ENCODE data around the gene TAP1.

The TAP1 gene, protein sequence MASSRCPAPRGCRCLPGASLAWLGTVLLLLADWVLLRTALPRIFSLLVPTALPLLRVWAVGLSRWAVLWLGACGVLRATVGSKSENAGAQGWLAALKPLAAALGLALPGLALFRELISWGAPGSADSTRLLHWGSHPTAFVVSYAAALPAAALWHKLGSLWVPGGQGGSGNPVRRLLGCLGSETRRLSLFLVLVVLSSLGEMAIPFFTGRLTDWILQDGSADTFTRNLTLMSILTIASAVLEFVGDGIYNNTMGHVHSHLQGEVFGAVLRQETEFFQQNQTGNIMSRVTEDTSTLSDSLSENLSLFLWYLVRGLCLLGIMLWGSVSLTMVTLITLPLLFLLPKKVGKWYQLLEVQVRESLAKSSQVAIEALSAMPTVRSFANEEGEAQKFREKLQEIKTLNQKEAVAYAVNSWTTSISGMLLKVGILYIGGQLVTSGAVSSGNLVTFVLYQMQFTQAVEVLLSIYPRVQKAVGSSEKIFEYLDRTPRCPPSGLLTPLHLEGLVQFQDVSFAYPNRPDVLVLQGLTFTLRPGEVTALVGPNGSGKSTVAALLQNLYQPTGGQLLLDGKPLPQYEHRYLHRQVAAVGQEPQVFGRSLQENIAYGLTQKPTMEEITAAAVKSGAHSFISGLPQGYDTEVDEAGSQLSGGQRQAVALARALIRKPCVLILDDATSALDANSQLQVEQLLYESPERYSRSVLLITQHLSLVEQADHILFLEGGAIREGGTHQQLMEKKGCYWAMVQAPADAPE

DNA sequence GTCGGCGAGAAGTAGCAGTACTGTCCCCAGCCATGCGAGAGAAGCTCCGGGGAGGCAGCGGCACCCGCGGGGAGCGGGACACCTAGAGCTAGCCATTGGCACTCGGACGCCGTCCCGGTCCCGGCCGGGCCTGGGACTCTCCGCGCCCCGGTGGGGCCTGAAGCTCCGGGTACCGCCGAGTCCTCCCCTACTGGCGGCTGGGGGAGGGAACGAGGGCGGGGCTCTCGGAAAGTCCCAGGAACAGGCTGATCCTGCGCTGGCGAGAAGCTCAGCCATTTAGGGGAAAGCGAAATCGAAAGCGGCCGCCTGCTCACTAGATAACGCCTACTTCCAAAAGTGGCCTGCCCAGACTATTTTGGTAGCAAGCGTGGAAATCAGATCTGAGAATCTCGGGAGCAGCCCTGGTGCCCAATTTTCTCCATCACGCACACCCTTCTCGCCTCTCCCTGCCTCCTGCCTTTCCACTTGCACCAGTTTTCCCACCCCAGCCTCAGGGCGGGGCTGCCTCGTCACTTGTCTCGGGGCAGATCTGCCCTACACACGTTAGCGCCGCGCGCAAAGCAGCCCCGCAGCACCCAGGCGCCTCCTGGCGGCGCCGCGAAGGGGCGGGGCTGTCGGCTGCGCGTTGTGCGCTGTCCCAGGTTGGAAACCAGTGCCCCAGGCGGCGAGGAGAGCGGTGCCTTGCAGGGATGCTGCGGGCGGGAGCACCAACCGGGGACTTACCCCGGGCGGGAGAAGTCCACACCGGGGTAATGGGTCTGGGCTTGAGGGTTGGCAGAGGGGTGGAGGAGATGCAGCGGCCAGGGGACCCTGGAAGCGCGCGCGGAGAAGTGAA, at the start of gene TAP1, which contains the start of gene PSMB9:
Gene TAP1 (minus strand): TSS at position 164 of the 835 bp plus-strand sequence. CDS start 68 bp downstream, at position 96.
Gene PSMB9 (plus strand): TSS at position 652 of the 835 bp plus-strand sequence. CDS start 38 bp downstream, at position 690.
- peaks cover 11% of the 10 kb centered on the region for H3K4me1 ChIP-seq (ENCODE audit: control insufficient read depth, insufficient read depth, low read length)
- H3K9me3 ChIP-seq (ENCODE audit: control insufficient read depth, insufficient read depth, low read depth, low read length) = no peaks in the 10 kb centered on the region
- H3K27me3 ChIP-seq (ENCODE audit: control insufficient read depth, insufficient read depth, low read length) = peaks cover 89% of the 10 kb centered on the region
- peak within 1 kb of the TSS; percentile 39 for H3K9ac ChIP-seq (ENCODE audit: low read length)
- no peaks in the 10 kb centered on the region; the same call in 1 of the 2 replicates for H3K36me3 ChIP-seq (ENCODE audit: control insufficient read depth, insufficient read depth, low read length)
- H3K27ac ChIP-seq (ENCODE audit: low read depth, low read length) = no peak within 1 kb of the TSS
- peak within 1 kb of the TSS; percentile 90 for H3K4me3 ChIP-seq (ENCODE audit: low read depth, low read length)

DNA sequence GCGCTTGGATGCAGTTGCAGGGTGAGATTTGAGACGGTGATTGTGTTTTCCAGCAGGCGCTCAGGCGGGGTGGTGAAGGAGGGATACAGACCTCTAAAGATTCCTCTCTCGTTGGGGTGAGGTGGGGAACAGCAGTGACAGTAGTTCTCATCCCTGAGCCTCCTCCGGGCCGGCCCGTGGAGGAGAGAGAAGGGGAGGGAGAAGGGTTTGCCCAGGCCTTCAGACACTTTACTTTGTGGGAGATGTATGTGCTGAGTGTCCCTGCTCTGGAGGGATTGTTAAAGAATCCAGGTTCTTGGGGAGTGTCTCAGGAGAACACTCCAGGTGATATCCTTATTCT, 41.5 kb upstream of the TAP1 start:
- peak overlapping the region; percentile 69 for H3K9ac ChIP-seq (ENCODE audit: low read length)
- no peaks in the 10 kb centered on the region for H3K27me3 ChIP-seq (ENCODE audit: control insufficient read depth, insufficient read depth, low read length)
- no peaks in the 10 kb centered on the region for H3K9me3 ChIP-seq (ENCODE audit: control insufficient read depth, insufficient read depth, low read depth, low read length)
- peaks cover 9% of the 10 kb centered on the region; the same call in 1 of the 2 replicates for H3K4me1 ChIP-seq (ENCODE audit: control insufficient read depth, insufficient read depth, low read length)
- H3K36me3 ChIP-seq (ENCODE audit: control insufficient read depth, insufficient read depth, low read length) = no peaks in the 10 kb centered on the region
- H3K27ac ChIP-seq (ENCODE audit: low read depth, low read length) = no peak overlapping the region
- H3K4me3 ChIP-seq (ENCODE audit: low read depth, low read length) = peak overlapping the region; percentile 96

DNA sequence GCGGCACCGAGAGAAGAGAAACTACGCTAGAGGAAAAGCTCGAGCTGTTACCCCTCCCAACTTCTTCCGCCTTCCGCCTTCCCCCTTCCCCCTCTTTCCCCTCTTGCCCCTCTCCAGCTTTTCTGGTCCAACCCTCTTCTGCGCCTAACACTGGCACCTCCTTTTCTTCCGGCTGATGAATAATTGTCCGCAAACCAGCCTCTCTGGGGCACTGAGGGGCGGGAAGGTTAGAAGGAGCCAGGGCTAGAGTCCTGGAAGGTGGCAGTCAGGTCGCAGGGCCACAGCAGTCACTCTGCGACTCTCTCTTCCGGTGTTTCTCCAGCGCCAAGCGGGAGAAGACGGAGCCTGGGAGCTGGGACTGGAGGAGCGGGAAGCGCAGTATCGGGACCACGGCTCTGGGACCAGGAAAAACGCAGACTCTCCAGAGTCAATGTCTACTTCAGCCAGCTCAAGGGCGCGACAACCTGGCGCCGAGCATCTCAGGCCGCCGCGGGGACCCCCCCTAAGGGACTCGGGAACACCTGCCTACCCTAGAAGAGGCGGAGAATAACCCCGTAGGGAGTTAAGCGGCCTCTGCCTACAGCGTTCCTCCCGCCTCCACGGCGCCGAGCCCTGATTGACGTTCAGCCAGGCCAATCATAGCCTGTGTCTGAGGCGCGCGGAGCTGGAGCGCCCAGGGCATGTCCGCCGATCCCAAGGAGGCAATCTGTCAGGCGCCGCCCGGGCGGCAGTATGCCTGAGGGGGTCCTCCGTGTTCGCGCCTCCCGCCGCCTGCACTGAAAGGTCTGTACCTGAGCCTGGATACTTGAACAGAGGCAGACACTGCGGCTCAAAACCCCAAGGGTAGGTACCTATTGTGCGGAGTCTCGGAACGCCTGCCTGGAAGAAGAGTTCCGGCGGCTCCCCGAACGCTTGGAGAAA, 40.8 kb upstream of the TAP1 start:
- peak overlapping the region; percentile 96 for H3K4me3 ChIP-seq (ENCODE audit: low read depth, low read length)
- H3K36me3 ChIP-seq (ENCODE audit: control insufficient read depth, insufficient read depth, low read length) = no peaks in the 10 kb centered on the region

DNA sequence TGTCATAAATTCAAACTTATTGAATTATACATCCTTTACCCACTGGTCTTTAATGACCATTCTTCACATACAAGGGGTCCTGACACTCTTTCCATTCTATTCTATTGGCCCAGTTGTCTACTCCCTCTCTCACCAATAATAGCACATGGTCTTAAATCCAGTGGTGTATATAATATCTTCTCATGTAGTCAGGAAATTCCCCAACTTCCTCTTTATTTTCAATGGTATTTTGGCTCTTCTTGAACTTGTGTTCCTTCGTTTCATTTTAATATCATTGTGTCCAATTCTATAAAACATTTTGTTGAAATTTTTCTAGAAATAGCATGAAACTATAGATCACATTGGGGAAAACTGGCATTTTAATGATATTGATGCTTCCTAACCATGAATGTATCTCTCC, 37.3 kb upstream of the TAP1 start:
- no peak overlapping the region for H3K9ac ChIP-seq (ENCODE audit: low read length)

More for the DNA sequence above, 40.8 kb upstream of the TAP1 start:
- peaks cover 9% of the 10 kb centered on the region; the same call in 1 of the 2 replicates for H3K4me1 ChIP-seq (ENCODE audit: control insufficient read depth, insufficient read depth, low read length)
- H3K9ac ChIP-seq (ENCODE audit: low read length) = peak overlapping the region; percentile 69
- no peaks in the 10 kb centered on the region for H3K27me3 ChIP-seq (ENCODE audit: control insufficient read depth, insufficient read depth, low read length)
- H3K27ac ChIP-seq (ENCODE audit: low read depth, low read length) = no peak overlapping the region
- no peaks in the 10 kb centered on the region for H3K9me3 ChIP-seq (ENCODE audit: control insufficient read depth, insufficient read depth, low read depth, low read length)

DNA sequence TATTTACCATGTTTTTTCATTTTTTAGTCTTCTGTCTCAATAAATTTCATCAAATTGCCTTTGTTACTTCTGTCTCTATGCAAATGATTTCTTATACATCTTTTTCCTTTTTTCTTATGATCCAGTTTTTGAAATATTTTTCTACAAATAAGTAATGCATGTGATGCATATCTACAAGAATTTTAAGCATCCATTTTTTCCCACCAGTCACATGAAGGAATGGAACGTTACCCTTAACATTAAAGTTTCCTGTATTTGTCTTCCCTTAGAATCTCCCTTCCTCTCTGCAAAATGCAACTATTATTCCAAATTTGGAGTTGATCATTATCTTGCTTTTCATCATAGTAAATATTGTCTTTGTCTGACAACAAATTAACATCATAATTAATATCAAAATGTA, 36.0 kb upstream of the TAP1 start:
- Histone ChIP-seq H3K9ac (ENCODE audit: low read length) (no peak overlapping the region), H3K27ac (ENCODE audit: low read depth, low read length) (no peak overlapping the region), H3K9me3 (ENCODE audit: control insufficient read depth, insufficient read depth, low read depth, low read length) (no peaks in the 10 kb centered on the region), H3K4me1 (ENCODE audit: control insufficient read depth, insufficient read depth, low read length) (0 out of 2 replicates have a peak, but pooled peaks cover 3% of the 10 kb centered on the region), H3K36me3 (ENCODE audit: control insufficient read depth, insufficient read depth, low read length) (no peaks in the 10 kb centered on the region), H3K4me3 (ENCODE audit: low read depth, low read length) (no peak overlapping the region), H3K27me3 (ENCODE audit: control insufficient read depth, insufficient read depth, low read length) (no peaks in the 10 kb centered on the region)

More for the DNA sequence above, 37.3 kb upstream of the TAP1 start:
- Histone ChIP-seq H3K36me3 (ENCODE audit: control insufficient read depth, insufficient read depth, low read length) (no peaks in the 10 kb centered on the region), H3K27me3 (ENCODE audit: control insufficient read depth, insufficient read depth, low read length) (no peaks in the 10 kb centered on the region), H3K27ac (ENCODE audit: low read depth, low read length) (no peak overlapping the region), H3K4me3 (ENCODE audit: low read depth, low read length) (no peak overlapping the region), H3K4me1 (ENCODE audit: control insufficient read depth, insufficient read depth, low read length) (peaks cover 9% of the 10 kb centered on the region; the same call in 1 of the 2 replicates), H3K9me3 (ENCODE audit: control insufficient read depth, insufficient read depth, low read depth, low read length) (no peaks in the 10 kb centered on the region)

DNA sequence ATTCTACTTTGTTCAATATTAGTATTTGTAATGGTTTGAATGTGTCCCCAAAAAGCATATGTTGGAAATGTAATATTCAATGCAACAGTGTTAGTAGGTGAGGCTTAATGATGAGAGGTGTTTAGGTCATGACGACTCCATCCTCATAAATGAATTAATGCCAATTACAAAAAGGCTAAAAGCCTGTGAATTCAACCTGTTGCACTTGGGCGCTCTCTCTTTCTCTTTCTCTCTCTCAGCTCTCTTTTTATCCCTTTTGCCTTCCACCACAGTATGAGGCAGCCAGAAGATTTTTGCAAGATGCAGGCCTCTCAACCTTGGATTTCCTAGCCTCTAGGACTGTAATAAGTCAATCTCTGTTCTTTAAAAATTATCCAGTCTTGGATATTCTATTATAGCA, 35.1 kb upstream of the TAP1 start:
- Histone ChIP-seq H3K4me3 (ENCODE audit: low read depth, low read length) (no peak overlapping the region), H3K9me3 (ENCODE audit: control insufficient read depth, insufficient read depth, low read depth, low read length) (no peaks in the 10 kb centered on the region), H3K27ac (ENCODE audit: low read depth, low read length) (no peak overlapping the region), H3K36me3 (ENCODE audit: control insufficient read depth, insufficient read depth, low read length) (no peaks in the 10 kb centered on the region), H3K27me3 (ENCODE audit: control insufficient read depth, insufficient read depth, low read length) (no peaks in the 10 kb centered on the region), H3K4me1 (ENCODE audit: control insufficient read depth, insufficient read depth, low read length) (0 out of 2 replicates have a peak, but pooled peaks cover under 1% of the 10 kb centered on the region), H3K9ac (ENCODE audit: low read length) (no peak overlapping the region)

DNA sequence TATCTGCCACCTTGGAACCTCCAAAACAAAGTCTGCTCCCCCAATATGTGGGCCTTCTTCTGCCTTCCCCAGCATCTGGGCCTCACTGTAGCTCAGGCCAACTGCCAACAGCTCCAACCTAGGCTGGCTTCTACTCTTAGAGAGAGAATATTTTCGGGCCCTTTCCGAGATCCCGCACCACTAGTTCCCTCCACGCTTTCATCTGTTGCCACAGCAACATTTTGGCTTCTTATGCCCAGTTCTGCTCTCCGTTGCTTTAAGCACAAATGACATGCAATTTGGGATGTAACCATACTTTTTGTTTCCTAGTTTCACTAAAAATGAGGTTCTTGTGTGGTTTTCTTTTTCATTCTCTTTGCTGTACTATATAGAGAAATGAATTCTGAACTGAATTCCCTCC, 34.1 kb upstream of the TAP1 start:
- Histone ChIP-seq H3K9me3 (ENCODE audit: control insufficient read depth, insufficient read depth, low read depth, low read length) (no peaks in the 10 kb centered on the region), H3K4me3 (ENCODE audit: low read depth, low read length) (no peak overlapping the region)

DNA sequence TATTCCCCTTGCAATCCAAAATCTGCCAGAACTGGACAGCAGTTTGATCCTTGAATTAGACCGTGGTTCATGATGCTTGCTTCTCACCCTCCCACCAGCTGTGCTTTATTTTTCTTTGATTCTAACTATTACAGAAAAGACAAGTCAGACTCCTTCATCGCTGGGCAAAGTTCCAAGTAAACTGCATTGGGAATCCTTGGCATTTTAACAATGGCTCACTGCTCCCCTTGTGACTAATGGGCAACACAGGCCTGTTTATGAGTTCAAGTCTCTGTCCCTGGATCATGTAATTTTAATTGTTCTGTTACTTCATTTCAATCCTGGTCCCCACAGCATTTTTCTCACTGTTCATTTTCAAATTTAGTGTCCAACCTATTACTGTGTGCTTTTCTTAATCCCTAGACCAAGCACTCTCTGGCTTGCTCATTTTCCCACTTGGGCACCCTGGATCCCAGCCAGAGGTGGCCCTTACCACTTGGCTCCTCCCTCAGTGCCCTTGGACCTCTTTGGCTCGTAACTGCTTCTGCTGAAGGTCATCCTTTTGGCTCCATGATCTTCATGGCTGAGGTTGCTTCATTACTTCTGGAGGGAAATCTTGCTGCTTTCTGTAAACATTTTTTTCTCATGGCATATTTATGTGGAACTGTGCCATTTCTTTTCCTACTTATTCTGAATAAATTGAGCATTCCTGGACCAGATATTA, 33.3 kb upstream of the TAP1 start:
- H3K9me3 ChIP-seq (ENCODE audit: control insufficient read depth, insufficient read depth, low read depth, low read length) = no peaks in the 10 kb centered on the region
- H3K4me1 ChIP-seq (ENCODE audit: control insufficient read depth, insufficient read depth, low read length) = no peaks in the 10 kb centered on the region
- no peaks in the 10 kb centered on the region for H3K27me3 ChIP-seq (ENCODE audit: control insufficient read depth, insufficient read depth, low read length)
- no peak overlapping the region for H3K4me3 ChIP-seq (ENCODE audit: low read depth, low read length)
- H3K36me3 ChIP-seq (ENCODE audit: control insufficient read depth, insufficient read depth, low read length) = no peaks in the 10 kb centered on the region
- no peak overlapping the region for H3K27ac ChIP-seq (ENCODE audit: low read depth, low read length)
- no peak overlapping the region for H3K9ac ChIP-seq (ENCODE audit: low read length)

More for the DNA sequence above, 34.1 kb upstream of the TAP1 start:
- H3K36me3 ChIP-seq (ENCODE audit: control insufficient read depth, insufficient read depth, low read length) = no peaks in the 10 kb centered on the region
- H3K9ac ChIP-seq (ENCODE audit: low read length) = no peak overlapping the region
- no peaks in the 10 kb centered on the region for H3K4me1 ChIP-seq (ENCODE audit: control insufficient read depth, insufficient read depth, low read length)
- no peak overlapping the region for H3K27ac ChIP-seq (ENCODE audit: low read depth, low read length)
- no peaks in the 10 kb centered on the region for H3K27me3 ChIP-seq (ENCODE audit: control insufficient read depth, insufficient read depth, low read length)

DNA sequence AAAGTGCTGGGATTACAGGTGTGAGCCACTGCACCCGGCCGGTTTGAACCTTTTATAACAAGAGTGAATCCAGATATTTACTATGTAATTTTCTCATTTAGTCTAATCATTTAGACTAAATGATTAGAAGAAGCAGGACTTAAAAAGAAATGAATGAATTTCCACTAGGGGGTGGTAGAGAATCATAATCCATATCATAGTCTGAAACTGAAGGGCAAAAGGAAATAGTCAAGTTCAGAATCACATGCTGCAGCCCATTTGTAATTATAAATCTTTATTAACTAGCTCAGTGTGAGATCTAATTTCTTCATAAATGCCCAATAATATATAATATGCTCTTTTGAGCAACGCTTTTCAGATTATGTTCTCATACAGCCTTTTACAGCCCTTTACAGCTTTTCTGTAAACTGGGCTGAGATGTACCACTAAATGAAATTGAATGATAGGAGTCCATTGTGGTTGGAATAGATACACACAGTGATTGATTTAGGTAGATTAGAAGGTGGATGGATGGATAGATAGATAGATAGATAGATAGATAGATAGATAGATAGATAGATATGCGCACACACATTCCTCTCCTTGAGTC, 32.3 kb upstream of the TAP1 start:
- H3K27ac ChIP-seq (ENCODE audit: low read depth, low read length) = no peak overlapping the region
- H3K27me3 ChIP-seq (ENCODE audit: control insufficient read depth, insufficient read depth, low read length) = no peaks in the 10 kb centered on the region
- no peaks in the 10 kb centered on the region for H3K9me3 ChIP-seq (ENCODE audit: control insufficient read depth, insufficient read depth, low read depth, low read length)
- H3K9ac ChIP-seq (ENCODE audit: low read length) = no peak overlapping the region
- H3K4me1 ChIP-seq (ENCODE audit: control insufficient read depth, insufficient read depth, low read length) = no peaks in the 10 kb centered on the region
- no peaks in the 10 kb centered on the region for H3K36me3 ChIP-seq (ENCODE audit: control insufficient read depth, insufficient read depth, low read length)
- H3K4me3 ChIP-seq (ENCODE audit: low read depth, low read length) = no peak overlapping the region
